Effector memory CD4-positive, alpha-beta T cell (primary cell): ENCODE measurements around the gene HSBP1.

Experiments used
- DNase-seq, 3 donors: peaks; one replicate each; pipeline ENCODE4 v3.0.0-alpha.2; 2020
- H3K27ac ChIP-seq: 2 replicates; pipeline ENCODE4 v1.7.0; 2013; ENCODE audit warnings: mild to moderate bottlenecking, low read length, moderate library complexity; ENCODE audit not compliant: insufficient read depth, poor library complexity, severe bottlenecking
- H3K27me3 ChIP-seq: replicated peaks from 2 replicates; pipeline ENCODE4 v1.7.0; 2013; ENCODE audit warnings: mild to moderate bottlenecking, low read length; ENCODE audit not compliant: insufficient read depth, control insufficient read depth, poor library complexity, severe bottlenecking
- H3K36me3 ChIP-seq: 2 replicates; pipeline ENCODE4 v1.7.0; 2013; ENCODE audit warnings: mild to moderate bottlenecking, low read length, moderate library complexity; ENCODE audit not compliant: control insufficient read depth, insufficient read depth
- H3K4me1 ChIP-seq: 2 replicates; pipeline ENCODE4 v1.7.0; 2013; ENCODE audit warnings: low read length, mild to moderate bottlenecking; ENCODE audit not compliant: control insufficient read depth, insufficient read depth, poor library complexity, severe bottlenecking
- H3K4me3 ChIP-seq: 2 replicates; pipeline ENCODE4 v1.7.0; 2013; ENCODE audit warnings: low read length, low read depth, mild to moderate bottlenecking; ENCODE audit not compliant: insufficient read depth, poor library complexity, severe bottlenecking
- H3K9me3 ChIP-seq: 2 replicates; pipeline ENCODE4 v1.7.0; 2013; ENCODE audit warnings: mild to moderate bottlenecking, low read length, moderate library complexity; ENCODE audit not compliant: control insufficient read depth

The HSBP1 gene

GRCh38 chr16:83802554-83803205 lies 5.1 kb upstream of the HSBP1 start:
- no peak overlapping the region for H3K4me3 ChIP-seq
- no peaks in the 10 kb centered on the region for H3K36me3 ChIP-seq
- DNase-seq: no peak
- H3K27ac ChIP-seq: no peak overlapping the region
- H3K9me3 ChIP-seq: no peaks in the 10 kb centered on the region
- no peaks in the 10 kb centered on the region for H3K27me3 ChIP-seq
- no peaks in the 10 kb centered on the region for H3K4me1 ChIP-seq

GRCh38 chr16:83803811-83804210 lies 4.0 kb upstream of the HSBP1 start:
- H3K4me1 ChIP-seq: peaks cover 3% of the 10 kb centered on the region
- no peaks in the 10 kb centered on the region for H3K9me3 ChIP-seq
- no peak for DNase-seq
- no peak overlapping the region for H3K4me3 ChIP-seq
- no peaks in the 10 kb centered on the region for H3K36me3 ChIP-seq
- no peak overlapping the region for H3K27ac ChIP-seq
- no peaks in the 10 kb centered on the region for H3K27me3 ChIP-seq

- Histone ChIP-seq H3K4me1 (peaks cover 7% of the 10 kb centered on the region), H3K27me3 (no peaks in the 10 kb centered on the region), H3K9me3 (no peaks in the 10 kb centered on the region), H3K36me3 (no peaks in the 10 kb centered on the region), H3K27ac (no peak overlapping the region), H3K4me3 (no peak overlapping the region)
- DNase-seq: no peak
Observed at GRCh38 chr16:83804366-83804765, 3.4 kb upstream of the HSBP1 start.

- DNase-seq: no peak
- Histone ChIP-seq H3K9me3 (no peaks in the 10 kb centered on the region), H3K27ac (no peak overlapping the region), H3K36me3 (no peaks in the 10 kb centered on the region), H3K4me1 (peaks cover 7% of the 10 kb centered on the region), H3K27me3 (no peaks in the 10 kb centered on the region), H3K4me3 (no peak overlapping the region)
Observed at GRCh38 chr16:83806036-83806435, 1.7 kb upstream of the HSBP1 start.

- Histone ChIP-seq H3K27ac (no peak overlapping the region), H3K27me3 (no peaks in the 10 kb centered on the region), H3K4me1 (peaks cover 7% of the 10 kb centered on the region), H3K9me3 (no peaks in the 10 kb centered on the region), H3K4me3 (no peak overlapping the region), H3K36me3 (peaks cover 3% of the 10 kb centered on the region)
- DNase-seq: no peak
Observed at GRCh38 chr16:83806731-83807130, 1.0 kb upstream of the HSBP1 start.

- peaks cover 7% of the 10 kb centered on the region for H3K4me1 ChIP-seq
- H3K27ac ChIP-seq: no peak overlapping the region
- H3K36me3 ChIP-seq: peaks cover 6% of the 10 kb centered on the region
- H3K9me3 ChIP-seq: no peaks in the 10 kb centered on the region
- no peak for DNase-seq
- H3K27me3 ChIP-seq: no peaks in the 10 kb centered on the region
- peak overlapping the region; percentile 92 for H3K4me3 ChIP-seq
Observed at GRCh38 chr16:83807327-83807709, 460 bp upstream of the HSBP1 start.

GRCh38 chr16:83808573-83809014 lies 816 bp downstream of the HSBP1 start:
- H3K4me1 ChIP-seq: peaks cover 7% of the 10 kb centered on the region
- H3K9me3 ChIP-seq: no peaks in the 10 kb centered on the region
- no peaks in the 10 kb centered on the region for H3K27me3 ChIP-seq
- peaks cover 13% of the 10 kb centered on the region for H3K36me3 ChIP-seq
- no peak for DNase-seq
- H3K27ac ChIP-seq: peak overlapping the region; percentile 80
- H3K4me3 ChIP-seq: peak overlapping the region; percentile 92

- peaks cover 7% of the 10 kb centered on the region for H3K4me1 ChIP-seq
- H3K4me3 ChIP-seq: peak overlapping the region; percentile 92
- H3K27me3 ChIP-seq: no peaks in the 10 kb centered on the region
- no peak for DNase-seq
- H3K27ac ChIP-seq: no peak overlapping the region
- H3K9me3 ChIP-seq: no peaks in the 10 kb centered on the region
- peaks cover 13% of the 10 kb centered on the region for H3K36me3 ChIP-seq
Observed at GRCh38 chr16:83809092-83809491, 1.3 kb downstream of the HSBP1 start.

- Histone ChIP-seq H3K4me3 (no peak overlapping the region), H3K36me3 (peaks cover 13% of the 10 kb centered on the region), H3K27ac (no peak overlapping the region), H3K4me1 (peaks cover 7% of the 10 kb centered on the region), H3K27me3 (no peaks in the 10 kb centered on the region), H3K9me3 (no peaks in the 10 kb centered on the region)
- DNase-seq: no peak
Observed at GRCh38 chr16:83810901-83811300, 3.1 kb downstream of the HSBP1 start.

GRCh38 chr16:83813823-83814658 lies 6.3 kb downstream of the HSBP1 start:
- no peak overlapping the region for H3K27ac ChIP-seq

More at GRCh38 chr16:83813823-83814658, 6.3 kb downstream of the HSBP1 start:
- no peaks in the 10 kb centered on the region for H3K27me3 ChIP-seq
- H3K9me3 ChIP-seq: no peaks in the 10 kb centered on the region
- no peak overlapping the region for H3K4me3 ChIP-seq
- peaks cover 13% of the 10 kb centered on the region for H3K36me3 ChIP-seq
- H3K4me1 ChIP-seq: peaks cover 2% of the 10 kb centered on the region
- no peak for DNase-seq
